ENCODE results near the gene CD82. TPM values are rescaled to one million over a fixed set of nuclear protein-coding genes. Genes with fewer than 3 reads are reported as not detected.

CD82 gene
- total RNA-seq, 2 experiments from 2014 or later: 1.2 to 6.4 TPM

- Histone ChIP-seq H3K9me3 (ENCODE audit: low read length) (no peaks in the 10 kb centered on the region), H3K4me3 (ENCODE audit: low read depth, low read length, poor library complexity, severe bottlenecking) (no peak overlapping the region), H3K79me2 (ENCODE audit: insufficient read depth, low read depth, low read length) (no peaks in the 10 kb centered on the region), H3K9me2 (ENCODE audit: insufficient read depth, low read length) (no peaks in the 10 kb centered on the region), H3K36me3 (ENCODE audit: insufficient read depth, low read length) (no peaks in the 10 kb centered on the region), H3K4me2 (ENCODE audit: low read length) (no peak overlapping the region), H4K20me1 (ENCODE audit: insufficient read depth, low read length) (no peaks in the 10 kb centered on the region), H3K4me1 (ENCODE audit: insufficient read depth, low read length, poor library complexity, severe bottlenecking) (peaks cover 6% of the 10 kb centered on the region), H3K27ac (ENCODE audit: low read depth, low read length, poor library complexity, severe bottlenecking) (no peak overlapping the region), H2AFZ (ENCODE audit: low read length) (no peak overlapping the region)
- BruUV-seq (replicated peaks): no TSS peak
- ChIA-PET CTCF (ENCODE audit: unreplicated experiment) (no interaction called here), POLR2A (interaction anchor here (0.6 kb wide), 1 partner anchor 94 kb away, joined by 3 read pairs; no protein-coding TSS in a partner anchor)
- DNase-seq (ENCODE audit: low spot score): peak; percentile 24
- intact Hi-C loops (cut with micrococcal nuclease; ENCODE audit: unreplicated experiment): no loop called here
- TF ChIP-seq EZH2phosphoT487 (IDR thresholded peaks at IDR 0.05; ENCODE audit: borderline replicate concordance, low read depth, low read length) (no peak), CTCF (conservative IDR thresholded peaks at IDR 0.05; ENCODE audit: low read length) (no peak)
Observed at GRCh38 chr11:44634401-44635281, 69.2 kb downstream of the CD82 start.

GRCh38 chr11:44637487-44637886 lies 72.0 kb downstream of the CD82 start:
- H4K20me1 ChIP-seq (ENCODE audit: insufficient read depth, low read length): no peaks in the 10 kb centered on the region
- no peak overlapping the region for H2AFZ ChIP-seq (ENCODE audit: low read length)
- POLR2A ChIA-PET: no interaction called here
- intact Hi-C loops (cut with micrococcal nuclease; ENCODE audit: unreplicated experiment): no loop called here
- no peak overlapping the region for H3K27ac ChIP-seq (ENCODE audit: low read depth, low read length, poor library complexity, severe bottlenecking)
- no peaks in the 10 kb centered on the region for H3K9me3 ChIP-seq (ENCODE audit: low read length)
- H3K4me3 ChIP-seq (ENCODE audit: low read depth, low read length, poor library complexity, severe bottlenecking): no peak overlapping the region
- no TSS peak for BruUV-seq (replicated peaks)
- no peaks in the 10 kb centered on the region for H3K36me3 ChIP-seq (ENCODE audit: insufficient read depth, low read length)
- CTCF ChIA-PET (ENCODE audit: unreplicated experiment): no interaction called here
- H3K79me2 ChIP-seq (ENCODE audit: insufficient read depth, low read depth, low read length): no peaks in the 10 kb centered on the region
- no peak overlapping the region for H3K4me2 ChIP-seq (ENCODE audit: low read length)
- peaks cover 6% of the 10 kb centered on the region for H3K4me1 ChIP-seq (ENCODE audit: insufficient read depth, low read length, poor library complexity, severe bottlenecking)
- TF ChIP-seq EZH2phosphoT487 (IDR thresholded peaks at IDR 0.05; ENCODE audit: borderline replicate concordance, low read depth, low read length): no peak
- no peak for TF ChIP-seq CTCF (conservative IDR thresholded peaks at IDR 0.05; ENCODE audit: low read length)
- DNase-seq (ENCODE audit: low spot score): no peak
- no peaks in the 10 kb centered on the region for H3K9me2 ChIP-seq (ENCODE audit: insufficient read depth, low read length)

- Histone ChIP-seq H3K4me2 (ENCODE audit: low read length) (no peak overlapping the region), H3K27ac (ENCODE audit: low read depth, low read length, poor library complexity, severe bottlenecking) (no peak overlapping the region), H3K9me3 (ENCODE audit: low read length) (peaks cover 1% of the 10 kb centered on the region; the same call in 1 of the 2 replicates), H3K4me3 (ENCODE audit: low read depth, low read length, poor library complexity, severe bottlenecking) (no peak overlapping the region), H3K36me3 (ENCODE audit: insufficient read depth, low read length) (no peaks in the 10 kb centered on the region), H3K79me2 (ENCODE audit: insufficient read depth, low read depth, low read length) (no peaks in the 10 kb centered on the region), H3K4me1 (ENCODE audit: insufficient read depth, low read length, poor library complexity, severe bottlenecking) (peaks cover 6% of the 10 kb centered on the region), H3K9me2 (ENCODE audit: insufficient read depth, low read length) (no peaks in the 10 kb centered on the region), H4K20me1 (ENCODE audit: insufficient read depth, low read length) (no peaks in the 10 kb centered on the region), H2AFZ (ENCODE audit: low read length) (no peak overlapping the region)
- TF ChIP-seq CTCF (conservative IDR thresholded peaks at IDR 0.05; ENCODE audit: low read length) (no peak), EZH2phosphoT487 (IDR thresholded peaks at IDR 0.05; ENCODE audit: borderline replicate concordance, low read depth, low read length) (no peak)
- BruUV-seq (replicated peaks): no TSS peak
- DNase-seq (ENCODE audit: low spot score): no peak
- CTCF ChIA-PET (ENCODE audit: unreplicated experiment): no interaction called here
- intact Hi-C loops (cut with micrococcal nuclease; ENCODE audit: unreplicated experiment): no loop called here
- POLR2A ChIA-PET: no interaction called here
Observed at GRCh38 chr11:44638032-44638431, 72.6 kb downstream of the CD82 start.
